ENCODE measurements around the gene TSPAN18.

DNA sequence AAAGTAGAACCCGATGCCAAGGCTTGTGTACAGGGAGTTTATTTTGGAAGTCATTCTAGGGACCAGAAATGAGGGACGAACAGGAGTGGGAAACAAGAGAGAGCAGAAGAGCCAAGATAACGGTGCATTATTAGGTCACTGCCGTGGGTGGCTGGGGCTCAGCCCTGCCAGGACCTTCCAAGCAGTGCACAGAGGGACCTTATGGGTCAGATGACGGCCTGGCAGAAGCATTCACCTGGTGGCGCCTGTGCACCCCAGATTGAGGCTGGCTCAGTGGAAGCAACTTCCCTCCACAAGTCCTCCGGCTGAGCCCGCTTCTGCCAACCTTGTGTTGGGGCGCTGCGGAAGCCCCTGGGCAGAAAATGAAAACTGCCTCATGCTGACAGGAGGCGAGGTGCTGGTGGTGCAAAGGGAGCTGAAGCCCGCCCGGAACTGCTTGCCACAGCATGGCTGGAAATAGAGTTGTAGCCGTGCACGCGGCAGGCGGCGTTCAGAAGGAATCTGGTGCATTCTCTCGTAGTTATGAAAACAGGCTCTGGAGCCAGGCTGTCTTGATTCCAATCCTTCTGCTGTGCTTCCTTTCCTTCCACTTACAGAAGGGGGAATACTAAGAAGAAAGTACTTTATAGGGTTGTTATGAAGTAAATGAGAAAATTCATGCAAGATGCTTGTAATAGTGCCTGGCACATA, 246.1 kb downstream of the TSPAN18 start:
- TF ChIP-seq POLR2AphosphoS5 (IDR thresholded peaks at IDR 0.05) (no peak), CTCF (IDR thresholded peaks at IDR 0.05) (no peak)

Data from gastroesophageal sphincter (tissue), 3 donors.